Progenitor cell of endocrine pancreas (in vitro differentiated cells): ENCODE data around the gene ACO2. TPM values are rescaled to one million over a fixed set of nuclear protein-coding genes. Genes with fewer than 3 reads are reported as not detected.

Experiments
- DNase-seq: peaks from one replicate; pipeline ENCODE4 v3.0.0; 2021; ENCODE audit warnings: low spot score; ENCODE audit not compliant: unreplicated experiment
- H3K27ac Mint-ChIP-seq: 2 replicates; pipeline ENCODE4 v1.8.0; 2021; ENCODE audit warnings: mild to moderate bottlenecking, moderate library complexity, mixed read lengths
- H3K27me3 Mint-ChIP-seq: 2 replicates; pipeline ENCODE4 v1.8.0; 2021; ENCODE audit warnings: mixed read lengths
- H3K36me3 Mint-ChIP-seq: 2 replicates; pipeline ENCODE4 v1.8.0; 2022; ENCODE audit warnings: mixed read lengths; ENCODE audit not compliant: insufficient read depth
- H3K4me1 Mint-ChIP-seq: 2 replicates; pipeline ENCODE4 v1.8.0; 2021; ENCODE audit warnings: low read depth, mixed read lengths
- H3K4me3 Mint-ChIP-seq: 2 replicates; pipeline ENCODE4 v1.8.0; 2021; ENCODE audit warnings: low read depth, mild to moderate bottlenecking, moderate library complexity, mixed read lengths
- H3K9me3 Mint-ChIP-seq: 2 replicates; pipeline ENCODE4 v1.8.0; 2021; ENCODE audit warnings: low read depth, mixed read lengths
- CTCF ChIP-seq: fragments of 200-600 bp; sonication (generic); IDR thresholded peaks from one replicate; pipeline ENCODE4 v1.5.0; 2021; ENCODE audit warnings: antibody characterized with exemption, mild to moderate bottlenecking; ENCODE audit not compliant: unreplicated experiment
- total RNA-seq: library from RNA; stranded (reverse); gene quantifications from 2 replicates; pipeline ENCODE4 v1.2.1, GENCODE V29; 2021

Gene ACO2
- total RNA-seq, 1 donor from 2014 or later: 67.4 TPM

GRCh38 chr22:41526830-41527799, 58.2 kb downstream of the ACO2 start:
- no peaks in the 10 kb centered on the region for H3K4me1 Mint-ChIP-seq
- H3K9me3 Mint-ChIP-seq: no peaks in the 10 kb centered on the region
- peak; percentile 72 for TF ChIP-seq CTCF
- no peak for DNase-seq
- peaks cover 8% of the 10 kb centered on the region for H3K36me3 Mint-ChIP-seq
- no peaks in the 10 kb centered on the region for H3K27me3 Mint-ChIP-seq
- H3K4me3 Mint-ChIP-seq: no peak overlapping the region
- peak overlapping the region; percentile 88 for H3K27ac Mint-ChIP-seq

- DNase-seq: no peak
- Mint-ChIP-seq H3K4me3 (no peak overlapping the region), H3K27ac (no peak overlapping the region), H3K27me3 (no peaks in the 10 kb centered on the region), H3K36me3 (peaks cover 8% of the 10 kb centered on the region), H3K4me1 (no peaks in the 10 kb centered on the region), H3K9me3 (no peaks in the 10 kb centered on the region)
- TF ChIP-seq CTCF: no peak
Observed at GRCh38 chr22:41528132-41528766, 59.3 kb downstream of the ACO2 start.

GRCh38 chr22:41528938-41529561, 60.1 kb downstream of the ACO2 start:
- no peak overlapping the region for H3K4me3 Mint-ChIP-seq
- no peaks in the 10 kb centered on the region for H3K4me1 Mint-ChIP-seq
- H3K9me3 Mint-ChIP-seq: no peaks in the 10 kb centered on the region
- H3K36me3 Mint-ChIP-seq: peaks cover 8% of the 10 kb centered on the region
- TF ChIP-seq CTCF: no peak
- DNase-seq: no peak
- H3K27me3 Mint-ChIP-seq: no peaks in the 10 kb centered on the region
- H3K27ac Mint-ChIP-seq: no peak overlapping the region

- Mint-ChIP-seq H3K4me3 (no peak overlapping the region), H3K9me3 (no peaks in the 10 kb centered on the region), H3K27ac (no peak overlapping the region), H3K27me3 (no peaks in the 10 kb centered on the region), H3K4me1 (no peaks in the 10 kb centered on the region), H3K36me3 (peaks cover 14% of the 10 kb centered on the region)
- DNase-seq: no peak
- no peak for TF ChIP-seq CTCF
Observed at GRCh38 chr22:41530890-41531714, 62.2 kb downstream of the ACO2 start.
